ENCODE results near the gene CCR5AS.

DNA sequence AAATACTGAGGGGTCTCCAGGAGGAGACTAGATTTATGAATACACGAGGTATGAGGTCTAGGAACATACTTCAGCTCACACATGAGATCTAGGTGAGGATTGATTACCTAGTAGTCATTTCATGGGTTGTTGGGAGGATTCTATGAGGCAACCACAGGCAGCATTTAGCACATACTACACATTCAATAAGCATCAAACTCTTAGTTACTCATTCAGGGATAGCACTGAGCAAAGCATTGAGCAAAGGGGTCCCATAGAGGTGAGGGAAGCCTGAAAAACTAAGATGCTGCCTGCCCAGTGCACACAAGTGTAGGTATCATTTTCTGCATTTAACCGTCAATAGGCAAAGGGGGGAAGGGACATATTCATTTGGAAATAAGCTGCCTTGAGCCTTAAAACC lies 31.6 kb downstream of the CCR5AS start:
- no peak for TF ChIP-seq EZH2 (IDR thresholded peaks at IDR 0.05; ENCODE audit: insufficient read depth, poor library complexity, severe bottlenecking)
- no peak for TF ChIP-seq EZH2phosphoT487 (IDR thresholded peaks at IDR 0.05; ENCODE audit: insufficient read depth, low read depth)

Data from GM23248 (cell line).